HG02642 (cell line): ENCODE measurements around the gene TES.
A peak's percentile ranks its signal among the peaks of the same experiment; 100 is the strongest.
"Not testable (repeated sequence)": the region's sequence is repeated elsewhere in the genome, so short reads cannot be mapped to it uniquely, and the experiment has no call there.

ENCODE experiments used
- ATAC-seq: cut with Tn5 transposase; IDR thresholded peaks from one replicate; pipeline ENCODE4 v1.9.1; 2021; ENCODE audit warnings: mild to moderate bottlenecking; ENCODE audit not compliant: unreplicated experiment, poor library complexity

TES gene

DNA sequence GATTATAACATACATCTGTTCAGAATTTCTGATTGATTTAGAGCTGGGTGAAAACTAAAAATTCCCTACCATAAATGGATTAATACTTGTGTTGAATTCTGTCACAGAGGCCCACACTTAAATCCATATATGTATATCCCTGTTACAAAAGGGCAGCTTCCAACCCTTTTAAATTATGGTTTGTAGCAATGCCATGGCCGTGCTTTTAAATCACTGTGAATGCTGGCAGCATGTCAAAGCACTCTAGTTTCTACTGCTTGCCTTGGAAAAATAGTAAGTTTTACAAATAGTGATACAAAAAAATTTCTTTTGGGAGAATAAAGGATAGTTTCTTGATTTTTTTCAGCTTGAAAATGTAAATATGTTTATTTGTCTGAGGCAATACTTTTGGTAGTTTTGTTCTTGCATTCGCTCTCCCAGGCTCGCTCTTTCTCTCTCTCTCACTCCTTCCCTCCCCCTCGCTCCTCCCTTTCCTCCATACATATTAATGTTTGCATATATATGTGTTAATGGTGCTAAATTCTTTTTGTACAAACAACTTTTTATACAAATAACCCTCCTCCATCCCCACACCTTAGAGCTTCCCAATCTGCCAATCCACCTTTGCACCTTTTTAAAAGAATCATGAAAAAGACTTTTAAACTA lies 29.8 kb downstream of the TES start:
- ATAC-seq: no peak

GRCh38 chr7:116241291-116241690 lies 31.0 kb downstream of the TES start:
- ATAC-seq: no peak

GRCh38 chr7:116242178-116242577 lies 31.8 kb downstream of the TES start:
- ATAC-seq: no peak

DNA sequence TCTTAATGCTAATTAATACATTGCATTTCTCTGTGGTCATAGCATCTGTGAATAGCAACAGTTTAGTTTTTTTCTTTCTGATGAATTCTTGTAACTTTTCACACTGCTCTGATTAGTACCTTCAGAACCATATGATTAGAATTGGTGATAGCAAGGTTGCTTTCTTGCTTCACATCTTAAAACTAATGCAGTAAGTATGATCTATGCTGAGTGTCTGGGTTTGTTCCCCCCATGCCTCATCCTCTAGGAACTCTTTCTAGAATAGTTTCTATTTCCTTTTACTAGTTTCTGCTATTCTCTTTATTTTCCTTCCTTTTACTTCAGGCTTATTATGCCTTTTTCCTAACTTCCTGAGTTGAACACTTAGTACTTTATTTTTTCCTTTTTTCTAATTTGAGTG lies 32.4 kb downstream of the TES start:
- ATAC-seq: no peak

DNA sequence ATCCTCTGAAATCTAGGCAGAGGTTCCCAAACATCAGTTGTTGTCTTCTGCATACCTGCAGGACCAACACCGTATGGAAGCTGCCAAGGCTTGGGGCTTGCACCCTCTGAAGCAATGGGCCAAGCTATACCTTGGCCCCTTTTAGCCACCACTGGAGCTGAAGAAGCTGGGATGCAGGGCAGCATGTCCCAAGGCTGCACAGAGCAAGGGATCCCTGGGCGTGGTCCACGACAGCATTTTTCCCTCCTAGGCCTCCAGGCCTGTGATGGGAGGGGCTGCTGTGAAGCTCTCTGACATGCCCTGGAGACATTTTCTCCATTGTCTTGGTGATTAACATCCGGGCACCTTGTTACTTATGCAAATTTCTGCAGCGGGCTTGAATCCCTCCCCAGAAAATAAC lies 34.5 kb downstream of the TES start:
- not testable (repeated sequence) for ATAC-seq

DNA sequence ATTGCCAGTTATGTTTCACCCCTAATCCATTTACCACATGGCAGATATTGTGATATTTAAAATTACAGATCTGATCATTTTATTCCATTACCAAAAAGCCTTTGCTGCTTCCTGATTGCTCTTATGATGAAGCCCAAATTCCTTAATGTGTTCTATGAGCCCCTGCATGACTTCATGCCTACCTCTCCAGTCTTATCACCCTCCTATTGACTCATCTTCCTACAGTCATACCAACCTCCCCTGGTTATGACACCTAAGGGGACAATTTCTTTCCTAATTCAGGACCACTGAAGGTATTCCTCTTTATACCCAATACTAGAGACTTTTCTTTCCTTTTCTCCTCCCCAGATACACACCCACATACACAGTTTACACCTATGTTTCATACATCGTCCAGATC lies 36.0 kb downstream of the TES start:
- no peak for ATAC-seq

- peak; percentile 82 for ATAC-seq
These were observed 39.7 kb downstream of the TES start for GRCh38 chr7:116249969-116250553.

DNA sequence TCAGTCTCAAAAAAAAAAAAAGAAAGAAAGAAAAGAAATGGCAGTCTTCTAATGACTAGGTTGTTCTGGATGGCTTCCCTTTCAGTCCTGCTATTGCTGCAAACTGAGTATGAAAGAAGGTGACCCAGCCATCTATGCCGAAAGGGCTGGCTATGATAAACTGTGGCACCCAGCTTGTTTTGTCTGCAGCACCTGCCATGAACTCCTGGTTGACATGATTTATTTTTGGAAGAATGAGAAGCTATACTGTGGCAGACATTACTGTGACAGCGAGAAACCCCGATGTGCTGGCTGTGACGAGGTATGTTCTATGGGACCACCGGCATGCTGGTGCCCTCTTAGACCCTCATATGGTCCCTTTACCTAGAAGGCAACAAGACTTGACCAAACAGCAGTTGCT lies 41.3 kb downstream of the TES start:
- no peak for ATAC-seq

- ATAC-seq: no peak
These were observed 41.9 kb downstream of the TES start for GRCh38 chr7:116252249-116252648.

DNA sequence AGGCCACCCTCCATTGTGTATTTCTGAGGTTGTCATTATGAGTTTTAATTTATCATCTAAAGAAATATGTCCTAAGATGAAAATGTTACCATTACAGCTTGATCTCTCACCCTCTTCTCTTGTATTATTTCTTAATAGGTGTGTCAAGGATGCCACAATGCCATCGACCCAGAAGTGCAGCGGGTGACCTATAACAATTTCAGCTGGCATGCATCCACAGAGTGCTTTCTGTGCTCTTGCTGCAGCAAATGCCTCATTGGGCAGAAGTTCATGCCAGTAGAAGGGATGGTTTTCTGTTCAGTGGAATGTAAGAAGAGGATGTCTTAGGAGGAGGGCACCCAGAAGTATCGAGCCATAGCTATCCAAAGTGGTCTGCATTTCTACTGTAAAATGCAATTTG lies 46.8 kb downstream of the TES start:
- ATAC-seq: no peak

- ATAC-seq: peak; percentile 45
These were observed 48.4 kb downstream of the TES start for GRCh38 chr7:116258734-116259133.

DNA sequence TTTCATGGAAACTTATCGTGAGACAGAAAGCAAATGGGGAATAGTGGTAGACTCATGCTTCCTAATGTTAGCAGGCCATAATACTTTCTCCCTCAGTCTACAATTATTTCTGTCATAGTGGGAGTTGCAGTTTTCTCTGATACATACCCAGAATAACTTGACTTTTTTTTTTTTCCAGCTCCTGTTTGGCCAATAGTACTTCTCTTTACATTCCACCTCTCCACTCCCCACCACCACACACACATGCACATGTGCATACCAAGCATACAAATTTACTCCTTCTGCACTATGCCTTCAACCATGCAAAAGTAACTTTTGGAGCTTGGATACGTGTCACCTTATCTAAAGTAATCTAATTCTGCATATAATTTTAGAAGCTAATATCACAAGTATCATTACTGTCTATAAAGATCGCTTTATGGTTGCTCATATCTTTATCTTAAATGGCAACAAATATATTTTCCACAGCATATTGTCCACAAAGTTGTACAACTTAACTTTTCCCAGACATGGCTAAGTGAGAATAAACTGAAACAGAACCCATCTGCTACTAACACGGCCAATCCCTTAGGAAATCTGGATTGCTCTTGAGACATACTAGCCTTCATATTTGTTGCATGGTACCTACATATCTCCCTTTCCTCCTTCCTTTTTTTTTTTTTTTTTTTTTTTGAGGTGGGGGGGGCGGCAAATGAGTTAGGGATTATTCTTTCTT lies 49.0 kb downstream of the TES start:
- ATAC-seq: no peak

- ATAC-seq: no peak
These were observed 49.6 kb downstream of the TES start for GRCh38 chr7:116259871-116260440.

- ATAC-seq: no peak
These were observed 51.6 kb downstream of the TES start for GRCh38 chr7:116261904-116262303.

DNA sequence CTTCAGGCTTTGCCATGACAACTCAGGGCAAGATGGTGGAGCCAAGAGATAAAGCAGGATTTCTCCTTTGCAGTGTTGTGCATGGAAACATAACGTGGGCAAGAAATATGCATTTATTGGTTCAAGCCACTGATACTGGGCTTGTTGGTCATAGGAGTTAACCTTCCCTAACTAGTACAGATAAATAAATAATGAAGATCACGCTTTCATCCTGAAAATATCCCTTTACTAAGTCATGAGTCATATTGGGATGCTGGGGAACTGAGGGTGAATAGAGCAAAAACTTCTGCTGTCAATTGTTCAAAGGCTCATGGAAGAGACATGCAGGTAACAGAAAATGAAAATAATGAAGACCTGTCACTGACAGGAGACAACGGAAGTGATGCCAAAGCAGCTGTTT lies 55.5 kb downstream of the TES start:
- ATAC-seq: no peak

- no peak for ATAC-seq
These were observed 59.1 kb downstream of the TES start for GRCh38 chr7:116269466-116269865.

GRCh38 chr7:116271161-116271913 lies 61.0 kb downstream of the TES start:
- ATAC-seq: no peak

GRCh38 chr7:116271963-116272886 lies 61.9 kb downstream of the TES start:
- ATAC-seq: no peak

GRCh38 chr7:116273283-116273917 lies 63.1 kb downstream of the TES start:
- ATAC-seq: no peak
